Upper lobe of left lung (tissue), 4 donors: ENCODE measurements around the gene LRRC45.

Experiments
- POLR2AphosphoS5 ChIP-seq, 2 donors: sonication (generic); formaldehyde crosslinking; IDR thresholded peaks; one replicate each; pipeline ENCODE4 v1.5.1; 2017; ENCODE audit warnings: antibody characterized with exemption in 2 of 2
- TF ChIP-seq, protein P1 (sequence below), 6 experiments: fragments of 450-650 bp in 4 of 6; fragments of 200-600 bp in 2 of 6; sonication (generic) in 2 of 6; IDR thresholded peaks; one replicate each; pipeline ENCODE4 v1.5.1; 2016 to 2019; ENCODE audit warnings: antibody characterized with exemption in 6 of 6

- TF ChIP-seq, protein P1, sequence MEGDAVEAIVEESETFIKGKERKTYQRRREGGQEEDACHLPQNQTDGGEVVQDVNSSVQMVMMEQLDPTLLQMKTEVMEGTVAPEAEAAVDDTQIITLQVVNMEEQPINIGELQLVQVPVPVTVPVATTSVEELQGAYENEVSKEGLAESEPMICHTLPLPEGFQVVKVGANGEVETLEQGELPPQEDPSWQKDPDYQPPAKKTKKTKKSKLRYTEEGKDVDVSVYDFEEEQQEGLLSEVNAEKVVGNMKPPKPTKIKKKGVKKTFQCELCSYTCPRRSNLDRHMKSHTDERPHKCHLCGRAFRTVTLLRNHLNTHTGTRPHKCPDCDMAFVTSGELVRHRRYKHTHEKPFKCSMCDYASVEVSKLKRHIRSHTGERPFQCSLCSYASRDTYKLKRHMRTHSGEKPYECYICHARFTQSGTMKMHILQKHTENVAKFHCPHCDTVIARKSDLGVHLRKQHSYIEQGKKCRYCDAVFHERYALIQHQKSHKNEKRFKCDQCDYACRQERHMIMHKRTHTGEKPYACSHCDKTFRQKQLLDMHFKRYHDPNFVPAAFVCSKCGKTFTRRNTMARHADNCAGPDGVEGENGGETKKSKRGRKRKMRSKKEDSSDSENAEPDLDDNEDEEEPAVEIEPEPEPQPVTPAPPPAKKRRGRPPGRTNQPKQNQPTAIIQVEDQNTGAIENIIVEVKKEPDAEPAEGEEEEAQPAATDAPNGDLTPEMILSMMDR (IDR thresholded peaks at IDR 0.05), result no peak
- TF ChIP-seq POLR2AphosphoS5 (IDR thresholded peaks at IDR 0.05), result no peak
These were observed 43.0 kb upstream of the LRRC45 start for GRCh38 chr17:81980122-81980521.
